Stimulated activated CD8-positive, alpha-beta memory T cell treated with anti-CD3 and anti-CD28 coated beads, Interleukin-15, amount 100 ng/mL, for 24 hours (primary cell): ENCODE results near the gene CYBB.
A peak's percentile ranks its signal among the peaks of the same experiment; 100 is the strongest.
"Not testable (repeated sequence)": the region's sequence is repeated elsewhere in the genome, so short reads cannot be mapped to it uniquely, and the experiment has no call there.

Experiments used
- DNase-seq: peaks from one replicate; pipeline ENCODE4 v3.0.0-alpha.2; 2020; ENCODE audit warnings: low read depth

Gene CYBB

DNA sequence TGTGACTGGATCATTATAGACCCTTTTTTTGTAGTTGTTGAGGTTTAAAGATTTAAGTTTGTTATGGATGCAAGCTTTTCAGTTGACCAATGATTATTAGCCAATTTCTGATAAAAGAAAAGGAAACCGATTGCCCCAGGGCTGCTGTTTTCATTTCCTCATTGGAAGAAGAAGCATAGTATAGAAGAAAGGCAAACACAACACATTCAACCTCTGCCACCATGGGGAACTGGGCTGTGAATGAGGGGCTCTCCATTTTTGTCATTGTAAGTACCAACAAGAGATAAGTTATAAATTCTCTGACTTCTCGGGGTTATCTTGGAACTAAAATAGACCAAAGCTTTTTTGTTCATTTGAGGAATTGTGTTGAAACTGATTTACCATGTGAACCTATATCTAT lies at the start of gene CYBB:
Gene CYBB (plus strand): TSS at position 203 of the 400 bp plus-strand sequence. CDS start 19 bp downstream, at position 222.
- no peak for DNase-seq

DNA sequence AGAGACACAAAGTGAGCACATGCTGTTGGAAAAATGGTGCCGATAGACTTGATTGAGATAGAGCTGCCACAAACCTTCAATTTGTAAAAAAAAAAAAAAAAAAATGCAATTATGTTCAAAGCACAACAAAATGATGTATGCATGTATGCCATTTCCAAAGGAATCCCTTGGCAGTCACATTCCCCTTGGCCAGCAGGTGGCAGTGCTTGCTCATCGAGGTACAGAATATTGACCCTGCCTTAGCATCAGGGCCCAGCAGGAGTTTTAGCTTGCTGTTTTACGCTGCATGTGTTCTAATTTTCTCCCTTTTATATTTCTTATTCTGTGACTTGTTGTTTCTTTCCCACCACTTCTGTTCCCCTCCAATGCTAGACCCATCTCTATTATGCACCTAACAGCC lies 34.5 kb upstream of the CYBB start:
- peak; percentile 15 for DNase-seq

DNA sequence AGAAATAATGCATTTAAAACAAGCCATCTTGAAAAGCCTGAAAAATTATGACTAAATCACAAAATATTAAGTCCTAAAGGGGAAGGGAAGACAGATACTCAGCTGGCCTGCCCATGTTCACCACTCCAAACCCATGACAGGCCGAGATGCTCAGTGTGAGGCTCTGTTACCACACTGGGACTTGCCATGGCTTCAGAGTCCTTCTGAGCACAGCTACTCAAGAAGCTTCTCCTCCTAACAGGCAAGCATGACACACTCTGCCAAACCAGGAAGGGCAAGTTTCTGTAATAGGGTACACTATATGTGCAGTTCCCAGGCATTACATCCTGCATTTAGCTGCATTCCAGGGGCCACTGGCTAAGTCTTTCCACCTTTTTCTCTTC lies 34.0 kb upstream of the CYBB start:
- no peak for DNase-seq

DNA sequence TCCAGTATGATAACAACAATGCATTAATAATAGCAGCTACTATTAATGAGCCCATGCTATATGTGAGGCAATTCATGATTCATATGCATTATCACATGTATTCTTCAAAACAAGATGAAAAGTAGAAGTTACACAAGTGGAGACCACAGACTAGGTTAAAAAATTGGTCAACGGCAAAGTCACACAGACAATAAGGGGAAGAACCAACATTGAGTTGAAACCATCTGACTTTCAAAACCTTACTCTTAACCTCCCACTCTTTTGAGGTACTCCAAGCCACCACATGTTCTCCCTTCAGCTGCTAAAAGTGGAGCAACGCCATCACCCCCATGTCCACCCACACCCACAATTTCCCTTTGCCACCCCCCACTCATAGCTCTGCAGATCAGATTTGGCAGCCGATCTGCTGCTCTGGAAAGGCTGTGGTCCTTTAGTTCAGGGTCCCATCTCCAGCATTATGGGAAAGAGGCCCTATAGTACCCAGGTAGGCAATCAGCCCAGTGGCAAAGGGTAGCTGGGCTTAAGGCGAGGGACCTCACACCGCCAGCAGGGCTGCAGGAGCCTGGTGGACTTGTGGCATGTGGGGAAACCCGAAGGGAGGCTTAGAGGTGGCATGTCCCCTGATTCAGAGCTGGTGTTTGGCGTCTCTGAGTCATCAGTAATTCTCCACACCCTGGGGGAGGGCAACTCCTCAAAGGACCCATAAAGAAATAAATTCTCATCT lies 33.5 kb upstream of the CYBB start:
- DNase-seq, result no peak

DNA sequence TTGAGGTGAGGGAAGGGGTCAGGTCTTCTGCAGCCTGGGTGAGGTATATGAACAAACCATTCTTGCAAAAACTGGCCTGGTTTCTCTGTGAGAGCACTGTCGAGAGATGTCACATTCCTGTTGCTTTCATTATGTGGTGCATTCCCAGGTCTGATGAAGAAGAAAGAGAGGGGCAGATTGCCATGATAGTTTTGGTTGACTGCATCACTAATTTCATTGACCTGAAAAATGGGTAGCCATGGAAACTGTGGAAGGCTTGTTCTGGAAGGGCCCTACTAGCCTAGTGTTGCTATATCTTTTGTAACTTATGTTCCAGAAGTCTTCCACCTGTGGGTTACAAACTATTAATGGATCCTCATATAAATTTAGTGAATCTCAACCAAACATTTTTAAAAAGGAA lies 32.9 kb upstream of the CYBB start:
- DNase-seq, result no peak

DNA sequence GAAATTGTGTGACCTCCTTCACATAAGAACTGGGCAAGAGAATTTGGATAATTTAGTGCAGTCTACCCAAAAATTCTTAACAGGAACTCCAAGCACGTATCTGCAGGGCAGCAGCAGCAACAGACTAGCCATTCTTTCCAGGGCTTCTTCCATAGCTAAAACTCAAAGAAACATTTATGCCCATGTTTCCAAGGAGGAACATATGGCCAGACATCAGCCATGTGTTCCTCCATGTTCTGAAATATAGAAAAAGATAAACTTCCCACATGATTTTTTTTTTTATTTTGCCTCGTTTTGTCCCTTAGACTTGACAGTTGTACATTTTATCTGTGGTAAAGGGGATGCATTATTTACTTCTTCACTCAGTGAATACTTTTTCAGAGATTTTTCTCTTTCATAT lies 27.6 kb upstream of the CYBB start:
- no peak for DNase-seq

DNA sequence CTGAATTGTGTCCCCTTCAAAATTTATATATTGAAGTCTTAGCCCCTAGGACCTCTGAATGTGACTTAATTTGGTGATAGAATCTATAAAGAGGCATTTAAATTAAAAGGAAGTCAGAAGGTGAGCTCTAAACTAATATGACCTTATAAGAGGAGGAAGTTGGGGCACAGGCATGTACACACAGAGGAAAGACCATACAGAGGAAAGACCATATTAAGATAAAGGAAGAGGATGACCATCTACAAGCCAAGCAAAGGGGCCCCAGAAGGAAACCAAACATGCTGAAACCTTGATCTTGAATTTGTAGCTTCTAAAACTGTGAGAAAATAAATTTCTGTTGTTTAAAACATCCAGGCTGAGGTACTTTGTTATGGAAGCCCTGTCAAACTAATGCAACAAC lies 26.9 kb upstream of the CYBB start:
- no peak for DNase-seq

DNA sequence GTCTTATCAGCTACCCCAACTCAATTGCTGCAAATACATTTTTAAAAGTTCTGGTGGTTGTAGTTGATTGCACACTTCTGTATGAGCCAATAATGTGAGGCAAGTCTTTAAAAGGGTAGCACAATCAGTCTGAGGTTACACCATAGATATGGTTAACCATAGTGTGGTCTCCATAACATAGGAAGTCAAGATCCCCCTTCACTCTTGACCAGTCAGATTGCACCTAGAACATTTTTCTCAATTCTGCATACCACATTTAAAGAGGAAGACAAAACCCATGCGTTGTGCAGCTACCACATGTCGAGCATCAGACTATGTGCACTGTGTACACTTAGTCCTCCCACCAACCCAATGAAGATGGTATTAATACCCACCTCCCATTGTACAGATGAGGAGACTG lies 26.5 kb upstream of the CYBB start:
- DNase-seq, result no peak

DNA sequence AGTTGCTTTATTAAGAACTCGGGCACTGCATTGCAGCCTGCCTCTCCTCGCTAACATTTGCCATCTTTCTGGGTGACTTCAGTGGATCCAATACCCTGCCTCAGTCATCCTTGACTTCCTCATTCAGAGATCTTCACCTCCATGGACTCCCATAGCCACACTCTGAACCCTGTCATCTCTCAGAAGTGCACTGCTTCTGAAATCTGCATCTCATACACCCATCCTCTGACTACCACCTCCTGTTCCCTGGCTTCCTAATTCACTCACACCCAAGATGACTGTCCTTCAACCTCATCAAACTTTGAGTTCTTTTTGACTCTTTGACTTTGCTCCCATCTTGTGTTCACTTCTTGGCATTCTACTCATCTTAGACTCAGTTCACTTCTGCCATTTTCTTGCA lies 25.3 kb upstream of the CYBB start:
- no peak for DNase-seq

DNA sequence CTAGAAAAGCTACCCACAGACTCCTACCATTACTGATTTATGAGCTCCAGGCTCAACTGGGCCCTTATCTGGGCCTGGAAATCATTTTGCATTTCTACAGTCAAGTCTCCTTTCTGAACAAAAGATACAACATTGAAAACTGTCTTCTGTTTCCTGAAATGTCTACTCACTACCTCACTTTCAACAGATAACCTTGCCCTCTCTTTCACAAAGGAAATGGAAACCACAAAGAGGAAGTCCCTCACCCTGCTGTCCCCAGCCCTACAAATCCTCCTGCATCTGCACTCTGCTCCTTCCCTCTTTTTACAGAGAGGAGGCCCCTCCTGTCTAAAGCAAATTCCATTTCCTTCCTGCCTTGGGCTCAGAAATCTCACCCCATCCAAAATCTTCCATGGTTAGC lies 24.8 kb upstream of the CYBB start:
- no peak for DNase-seq

DNA sequence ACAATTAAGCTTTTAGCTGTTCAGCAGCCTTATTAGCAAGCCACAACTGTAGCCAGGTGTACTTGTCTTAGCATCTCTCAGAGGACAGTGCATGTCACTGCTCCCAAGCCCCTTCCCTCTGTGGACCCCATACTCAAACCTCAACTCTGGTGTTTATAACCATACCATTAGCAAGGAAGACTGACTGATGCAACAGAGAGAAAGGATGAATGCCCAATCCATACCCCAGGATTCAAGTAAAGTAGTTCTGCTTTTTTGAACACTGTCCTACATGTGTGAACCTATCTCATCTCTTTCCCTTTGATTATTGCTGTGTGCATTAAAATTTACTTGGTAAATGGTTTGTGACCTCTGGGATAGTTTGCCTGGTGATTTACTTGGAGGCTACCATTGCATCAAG lies 22.8 kb upstream of the CYBB start:
- DNase-seq, result no peak

DNA sequence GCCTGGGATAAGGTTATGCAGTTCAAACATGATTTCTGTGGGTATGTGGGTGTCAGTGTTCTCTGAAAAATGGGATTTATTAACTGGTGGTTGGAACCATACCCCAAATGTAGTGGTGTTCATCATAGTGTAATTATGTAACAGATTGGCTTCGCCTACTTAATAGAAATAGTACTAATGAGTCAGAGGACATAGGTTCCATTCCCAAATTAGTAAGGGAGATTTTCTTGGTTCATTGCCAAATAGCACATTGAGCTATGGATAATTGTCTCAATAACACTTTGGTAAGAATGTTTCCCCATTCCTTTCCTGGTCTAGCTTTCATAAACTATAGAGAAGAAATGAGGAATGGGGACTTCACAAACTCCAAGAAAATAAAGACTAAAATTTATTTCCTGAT lies 20.5 kb upstream of the CYBB start:
- DNase-seq, result no peak

DNA sequence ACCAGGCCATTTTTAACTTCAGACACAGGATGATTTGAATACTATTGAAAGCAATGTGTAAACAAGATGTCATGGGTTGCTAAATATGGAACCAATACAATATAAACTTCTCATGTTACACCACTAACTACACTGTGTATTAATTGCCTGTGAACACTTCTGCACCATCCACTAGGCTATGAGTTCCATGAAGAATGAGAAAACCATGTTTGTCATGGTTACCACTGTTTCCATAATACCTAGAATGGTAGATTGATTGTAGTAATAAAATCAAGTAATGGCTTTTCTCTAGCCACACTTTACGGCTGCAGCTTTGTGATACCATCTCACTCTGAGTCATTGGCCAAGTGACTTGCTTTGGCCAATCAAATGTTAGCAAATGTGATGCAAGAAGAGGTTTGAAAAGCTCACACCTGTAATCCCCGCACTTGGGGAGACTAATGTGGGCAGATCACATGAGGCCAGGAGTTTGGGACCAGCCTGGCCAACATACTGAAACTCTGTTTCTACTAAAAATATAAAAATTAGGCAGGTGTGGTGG lies 19.9 kb upstream of the CYBB start:
- no peak for DNase-seq

DNA sequence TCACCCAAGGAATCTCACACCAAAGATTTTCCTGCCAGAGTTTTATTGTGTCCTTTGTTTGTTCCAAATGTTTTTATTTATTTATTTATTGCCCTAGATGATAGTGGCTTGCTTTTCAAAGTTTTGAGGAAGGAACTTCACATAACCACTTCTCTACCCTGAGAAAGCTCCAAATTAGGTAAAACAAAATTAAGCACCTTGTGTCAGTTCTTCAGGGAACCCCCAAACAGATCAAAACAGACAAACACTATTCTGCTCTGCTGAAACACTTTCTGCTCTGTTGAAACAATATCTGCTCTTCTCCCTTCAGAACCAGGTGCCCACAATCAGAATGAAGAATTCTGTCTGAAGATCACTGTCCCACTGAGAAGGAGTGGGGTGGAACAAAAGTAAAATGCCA lies 16.5 kb upstream of the CYBB start:
- DNase-seq, result no peak

DNA sequence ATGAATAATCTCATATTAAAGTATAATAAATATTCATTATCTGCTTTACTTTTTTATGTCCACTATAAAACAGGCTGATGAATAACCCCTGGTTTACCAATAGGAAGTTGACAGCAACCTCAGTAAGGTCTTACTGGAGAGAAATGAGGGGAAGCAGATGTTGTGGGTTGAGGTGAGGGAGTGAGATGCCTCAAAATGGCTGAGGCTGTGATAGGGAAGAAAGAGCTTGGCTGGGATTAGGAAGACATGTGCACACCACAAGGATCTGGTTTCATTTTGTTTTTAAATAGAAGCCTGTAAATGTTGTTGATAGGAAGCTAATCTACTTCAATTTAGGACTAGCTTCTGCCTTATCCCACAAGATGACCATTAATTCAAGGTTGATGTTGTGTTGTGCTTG lies 14.4 kb upstream of the CYBB start:
- no peak for DNase-seq

DNA sequence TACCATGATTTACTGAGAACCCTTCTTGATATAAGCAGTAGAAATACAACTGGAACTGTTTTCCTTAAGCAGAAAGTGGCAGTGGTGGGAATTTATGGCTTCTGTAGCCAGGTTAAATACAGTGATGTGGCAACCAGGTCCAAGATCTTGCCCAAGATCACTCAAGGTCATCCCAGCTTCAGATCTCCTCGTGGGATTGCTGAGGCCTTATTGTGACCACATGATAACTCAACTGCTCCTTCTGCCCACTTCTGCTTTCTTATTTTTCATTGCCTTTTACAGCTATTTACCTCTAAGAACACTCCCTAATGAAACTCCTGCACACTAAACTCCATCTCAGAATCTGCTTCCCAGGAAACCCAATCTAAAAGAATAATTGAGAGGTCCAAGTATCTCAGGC lies 12.4 kb upstream of the CYBB start:
- DNase-seq, result no peak

DNA sequence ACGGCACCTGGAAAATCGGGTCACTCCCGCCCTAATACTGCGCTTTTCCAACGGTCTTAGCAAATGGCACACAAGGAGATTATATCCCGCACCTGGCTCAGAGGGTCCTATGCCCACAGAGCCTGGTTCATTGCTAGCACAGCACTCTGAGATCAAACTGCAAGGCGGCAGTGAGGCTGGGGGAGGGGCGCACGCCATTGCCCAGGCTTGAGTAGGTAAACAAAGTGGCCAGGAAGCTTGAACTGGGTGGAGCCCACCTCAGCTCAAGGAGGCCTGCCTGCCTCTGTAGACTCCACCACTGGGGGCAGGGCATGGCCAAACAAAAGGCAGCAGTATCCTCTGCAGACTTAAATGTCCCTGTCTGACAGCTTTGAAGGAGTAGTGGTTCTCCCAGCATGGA lies 11.0 kb upstream of the CYBB start:
- DNase-seq, result not testable (repeated sequence)

DNA sequence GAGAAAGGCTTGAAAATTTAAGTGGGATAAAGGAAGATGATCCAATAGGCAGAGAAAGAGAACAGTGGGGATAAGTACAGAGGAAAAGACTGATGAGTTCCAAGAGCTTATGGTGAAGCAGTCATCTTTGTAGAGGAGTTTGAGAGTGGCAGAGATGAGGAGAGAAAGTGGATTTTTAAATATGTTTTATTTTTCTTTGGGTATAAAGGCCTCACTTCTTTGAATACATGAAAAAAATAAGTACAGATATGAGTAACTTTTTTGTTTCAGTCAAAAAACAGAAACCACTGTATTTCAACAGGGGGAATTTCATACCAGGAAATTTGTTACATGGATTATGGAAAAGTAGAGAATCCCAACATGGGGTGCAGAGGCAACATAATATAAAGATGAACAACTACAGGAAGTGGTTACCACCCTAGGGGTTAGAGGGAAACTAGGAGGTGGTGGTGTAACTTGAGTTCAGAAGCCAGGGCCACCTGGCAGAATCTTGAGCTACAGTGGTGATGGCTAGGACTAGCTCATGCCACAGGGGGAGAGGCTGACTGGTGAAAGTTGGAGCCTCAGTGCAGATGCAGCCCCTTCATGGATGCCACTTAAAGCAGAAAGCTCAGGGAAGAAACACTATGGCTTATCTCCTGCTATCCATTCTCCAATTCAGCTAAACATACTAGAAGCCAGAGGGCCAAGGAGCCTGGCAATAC lies 3.4 kb upstream of the CYBB start:
- DNase-seq, result no peak

DNA sequence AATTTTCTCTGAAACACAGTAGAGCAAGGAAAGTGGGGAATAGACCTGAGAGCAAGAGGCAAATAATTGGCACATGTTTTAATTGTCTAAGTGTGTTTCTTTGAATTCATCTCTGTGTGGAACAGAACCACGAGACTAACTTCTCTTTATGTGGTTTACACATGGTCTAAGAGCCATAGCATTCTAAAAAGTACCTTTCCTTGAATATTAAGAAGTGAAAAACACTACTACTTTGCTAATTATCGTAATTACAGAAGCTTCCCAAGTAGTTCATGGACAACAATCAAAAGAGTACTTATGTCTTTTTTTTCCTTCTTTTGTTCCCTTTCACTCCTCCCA lies 2.9 kb upstream of the CYBB start:
- no peak for DNase-seq

DNA sequence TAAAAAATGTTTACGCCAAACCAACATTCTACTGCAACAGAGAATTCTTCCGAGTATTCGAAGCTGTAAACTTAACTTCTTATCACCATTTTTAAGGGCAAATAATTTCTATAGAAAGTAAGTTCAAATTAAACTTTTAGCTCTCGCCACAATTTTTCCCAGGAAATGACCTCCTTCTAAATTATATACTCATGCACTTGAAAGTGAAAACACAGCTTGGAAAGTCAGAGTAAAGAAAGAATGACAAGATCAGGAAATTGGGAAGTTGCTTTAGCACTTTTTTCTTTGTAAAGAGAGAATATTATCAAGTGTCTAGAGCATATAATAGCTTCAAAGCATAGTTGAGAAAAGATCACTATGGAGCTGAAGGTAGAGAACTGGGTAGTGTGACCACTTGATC lies 1.2 kb downstream of the CYBB start:
- no peak for DNase-seq

DNA sequence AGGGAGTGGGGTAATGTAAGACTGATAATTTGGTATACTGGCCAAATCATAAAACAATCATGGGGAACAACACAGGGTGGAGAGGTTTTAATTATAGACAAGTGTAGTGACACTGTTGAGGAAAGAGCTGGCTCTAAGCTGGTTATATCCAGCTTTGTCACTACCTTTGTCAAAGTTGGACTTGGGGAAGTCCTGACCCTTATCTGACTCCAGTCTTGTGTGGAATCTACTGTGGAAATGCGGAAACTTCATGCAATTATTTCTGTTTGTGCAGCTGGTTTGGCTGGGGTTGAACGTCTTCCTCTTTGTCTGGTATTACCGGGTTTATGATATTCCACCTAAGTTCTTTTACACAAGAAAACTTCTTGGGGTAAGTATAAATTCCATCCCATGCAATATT lies 2.0 kb downstream of the CYBB start:
- no peak for DNase-seq

DNA sequence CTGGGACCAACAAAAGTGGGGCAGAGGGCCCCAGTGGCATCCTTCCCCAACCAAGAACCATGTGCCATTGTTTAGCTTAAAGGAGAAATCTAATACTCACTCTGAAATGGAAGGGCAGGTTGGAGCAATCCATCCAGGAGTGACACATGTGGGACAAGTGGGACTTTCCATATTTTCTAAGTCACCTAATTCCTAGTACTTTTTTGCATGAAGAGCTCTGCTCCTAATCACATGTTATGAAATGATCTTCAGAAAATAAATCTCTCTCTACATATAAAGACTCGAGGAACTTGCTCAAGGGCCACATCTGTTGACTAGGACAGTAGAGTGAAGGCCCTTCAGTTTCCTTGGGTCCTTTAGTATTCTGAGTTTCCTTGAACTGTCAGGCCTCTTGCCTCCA lies 2.5 kb downstream of the CYBB start:
- no peak for DNase-seq

DNA sequence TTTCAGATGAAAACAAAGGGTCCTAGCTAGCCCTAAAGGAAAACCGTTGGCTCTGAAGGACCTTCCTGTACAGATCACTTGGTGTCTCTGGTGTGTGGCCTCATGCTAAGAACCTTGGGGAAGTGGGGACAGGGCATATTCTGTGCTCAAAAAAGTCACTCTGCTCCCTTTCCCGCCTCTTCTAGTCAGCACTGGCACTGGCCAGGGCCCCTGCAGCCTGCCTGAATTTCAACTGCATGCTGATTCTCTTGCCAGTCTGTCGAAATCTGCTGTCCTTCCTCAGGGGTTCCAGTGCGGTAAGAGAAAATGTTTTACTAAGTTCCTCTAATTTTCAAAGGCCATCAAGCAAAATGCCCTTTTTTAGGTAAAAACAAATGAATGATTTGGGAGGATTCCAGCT lies 3.4 kb downstream of the CYBB start:
- no peak for DNase-seq

DNA sequence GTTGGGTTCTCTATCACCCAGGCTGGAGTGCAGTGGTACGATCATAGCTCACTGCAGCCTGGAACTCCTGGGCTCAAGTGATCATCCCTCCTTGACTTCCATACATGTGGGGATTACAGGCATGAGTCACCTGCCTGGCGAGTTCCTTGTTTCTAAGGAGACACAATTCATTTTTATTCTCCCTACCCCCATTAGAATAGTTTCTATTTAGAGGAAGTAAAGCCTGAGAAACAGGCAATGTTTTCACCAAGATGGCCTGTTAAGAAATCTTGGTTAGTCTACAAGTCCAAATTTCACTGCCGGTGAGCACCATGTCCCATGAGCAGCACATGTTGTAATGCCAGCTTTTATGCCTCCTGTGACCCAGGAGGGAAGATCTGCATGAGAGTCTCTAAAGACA lies 5.7 kb downstream of the CYBB start:
- DNase-seq, result no peak
